ENCODE data around the gene COX4I2. TPM values are rescaled to one million over a fixed set of nuclear protein-coding genes. Genes with fewer than 3 reads are reported as not detected.
"Not testable (repeated sequence)": the region's sequence is repeated elsewhere in the genome, so short reads cannot be mapped to it uniquely, and the experiment has no call there.

Gene COX4I2
- total RNA-seq, 4 donors from 2014 or later = not detected

DNA sequence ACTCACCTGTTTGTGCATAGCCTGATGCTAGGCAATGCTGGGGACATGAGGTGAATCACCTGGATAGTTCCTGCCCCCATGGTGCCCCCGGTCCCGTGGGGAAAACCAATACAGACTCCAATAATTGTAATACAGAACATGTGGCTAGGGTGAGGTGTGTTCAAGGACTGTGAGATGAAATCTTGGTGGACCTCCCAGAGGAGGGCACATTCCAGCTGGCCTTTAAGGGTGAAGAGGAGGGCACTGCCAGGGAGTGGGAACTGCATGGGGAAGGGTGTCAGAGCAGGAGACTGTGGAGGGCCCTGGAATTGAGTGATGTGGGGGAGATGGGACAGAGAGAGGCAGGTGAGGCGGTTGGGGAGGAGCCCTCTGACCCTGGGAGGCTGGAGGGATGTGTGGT is 2.5 kb downstream of the COX4I2 start:
- Histone ChIP-seq H3K36me3 (no peaks in the 10 kb centered on the region), H3K9me3 (no peaks in the 10 kb centered on the region), H3K4me3 (no peak overlapping the region), H3K27ac (no peak overlapping the region), H3K4me1 (no peaks in the 10 kb centered on the region), H3K27me3 (peaks cover 15% of the 10 kb centered on the region)
- in situ Hi-C loops (cut with MboI; ENCODE audit: low pct_ligation_motif_present in 1 of 4, low pct_unique_long_range_greater_than_20kb in 1 of 4, low sequenced_read_pairs in 3 of 4) = no loop called here
- intact Hi-C loops (cut with DNase I; ENCODE audit: low total_unique reads) = no loop called here
- WGBS, 2 donors (ENCODE audit: low coverage in 1 of 2) = 72 to 78% methylated on average over 2 to 3 of the region's 3 CpGs
- no peak for TF ChIP-seq POLR2A (IDR thresholded peaks at IDR 0.05)
- TF ChIP-seq POLR2AphosphoS5 (IDR thresholded peaks at IDR 0.05) = no peak
- DNase-seq = no peak

DNA sequence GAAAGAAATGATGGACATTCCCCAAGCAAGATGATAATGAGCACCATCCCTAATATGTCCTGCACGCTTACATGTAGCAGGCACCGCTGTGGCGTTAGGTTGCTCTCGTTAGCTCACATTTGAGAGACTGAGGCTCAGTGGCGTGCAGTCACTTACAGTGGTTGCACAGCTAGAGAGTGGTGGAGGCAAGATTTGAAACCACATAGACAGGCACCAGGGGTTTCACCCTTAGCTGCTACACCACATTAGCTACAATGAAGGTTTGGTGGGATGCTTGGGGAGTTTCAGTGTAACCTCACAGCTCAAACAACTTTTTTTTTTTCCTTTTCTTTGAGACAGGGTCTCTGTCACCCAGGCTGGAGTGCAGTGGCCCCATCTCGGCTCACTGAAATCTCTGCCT is 3.7 kb downstream of the COX4I2 start:
- H3K27ac ChIP-seq = no peak overlapping the region
- no peaks in the 10 kb centered on the region for H3K9me3 ChIP-seq
- WGBS, 2 donors (ENCODE audit: low coverage in 1 of 2) = 83 to 91% methylated on average over 1 to 6 of the region's 6 CpGs
- H3K4me3 ChIP-seq = no peak overlapping the region
- no peaks in the 10 kb centered on the region for H3K4me1 ChIP-seq
- TF ChIP-seq, protein P1, sequence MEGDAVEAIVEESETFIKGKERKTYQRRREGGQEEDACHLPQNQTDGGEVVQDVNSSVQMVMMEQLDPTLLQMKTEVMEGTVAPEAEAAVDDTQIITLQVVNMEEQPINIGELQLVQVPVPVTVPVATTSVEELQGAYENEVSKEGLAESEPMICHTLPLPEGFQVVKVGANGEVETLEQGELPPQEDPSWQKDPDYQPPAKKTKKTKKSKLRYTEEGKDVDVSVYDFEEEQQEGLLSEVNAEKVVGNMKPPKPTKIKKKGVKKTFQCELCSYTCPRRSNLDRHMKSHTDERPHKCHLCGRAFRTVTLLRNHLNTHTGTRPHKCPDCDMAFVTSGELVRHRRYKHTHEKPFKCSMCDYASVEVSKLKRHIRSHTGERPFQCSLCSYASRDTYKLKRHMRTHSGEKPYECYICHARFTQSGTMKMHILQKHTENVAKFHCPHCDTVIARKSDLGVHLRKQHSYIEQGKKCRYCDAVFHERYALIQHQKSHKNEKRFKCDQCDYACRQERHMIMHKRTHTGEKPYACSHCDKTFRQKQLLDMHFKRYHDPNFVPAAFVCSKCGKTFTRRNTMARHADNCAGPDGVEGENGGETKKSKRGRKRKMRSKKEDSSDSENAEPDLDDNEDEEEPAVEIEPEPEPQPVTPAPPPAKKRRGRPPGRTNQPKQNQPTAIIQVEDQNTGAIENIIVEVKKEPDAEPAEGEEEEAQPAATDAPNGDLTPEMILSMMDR (IDR thresholded peaks at IDR 0.05) = no peak
- no peak for TF ChIP-seq EP300 (IDR thresholded peaks at IDR 0.05; ENCODE audit: low read depth)
- no peak for DNase-seq
- intact Hi-C loops (cut with DNase I; ENCODE audit: low total_unique reads) = no loop called here
- peaks cover 15% of the 10 kb centered on the region for H3K27me3 ChIP-seq
- H3K36me3 ChIP-seq = no peaks in the 10 kb centered on the region
- in situ Hi-C loops (cut with MboI; ENCODE audit: low pct_ligation_motif_present in 1 of 4, low pct_unique_long_range_greater_than_20kb in 1 of 4, low sequenced_read_pairs in 3 of 4) = no loop called here

DNA sequence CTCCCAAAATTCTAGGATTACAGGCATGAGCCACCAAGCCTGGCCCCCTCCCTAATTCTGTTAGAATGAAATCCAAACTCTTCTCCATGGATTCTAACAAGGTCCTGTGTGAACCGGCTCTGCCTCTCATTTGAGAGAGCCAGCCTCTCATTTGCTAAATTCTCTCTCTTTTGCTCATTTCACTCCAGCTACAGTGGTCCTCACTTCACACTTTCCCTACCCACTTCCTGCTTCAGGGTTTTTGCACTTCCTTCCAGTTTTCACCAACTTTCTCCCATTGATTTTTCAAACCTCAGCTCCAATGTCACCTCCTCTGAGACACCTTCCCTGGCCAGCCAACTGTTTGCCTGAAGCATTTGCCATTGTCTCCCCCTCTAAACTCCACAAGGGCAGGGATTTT is 5.1 kb downstream of the COX4I2 start:
- no peak for DNase-seq
- no peaks in the 10 kb centered on the region for H3K36me3 ChIP-seq
- intact Hi-C loops (cut with DNase I; ENCODE audit: low total_unique reads) = no loop called here
- H3K27ac ChIP-seq = no peak overlapping the region
- H3K4me3 ChIP-seq = no peak overlapping the region
- no peaks in the 10 kb centered on the region for H3K4me1 ChIP-seq
- in situ Hi-C loops (cut with MboI; ENCODE audit: low pct_ligation_motif_present in 1 of 4, low pct_unique_long_range_greater_than_20kb in 1 of 4, low sequenced_read_pairs in 3 of 4) = no loop called here
- no peak for TF ChIP-seq POLR2A (IDR thresholded peaks at IDR 0.05)
- TF ChIP-seq, protein P1 (IDR thresholded peaks at IDR 0.05) = no peak
- no peak for TF ChIP-seq POLR2AphosphoS5 (IDR thresholded peaks at IDR 0.05)
- no peak for TF ChIP-seq EP300 (IDR thresholded peaks at IDR 0.05; ENCODE audit: low read depth)
- no peaks in the 10 kb centered on the region for H3K9me3 ChIP-seq
- WGBS, 2 donors (ENCODE audit: low coverage in 1 of 2) = 67 to 70% methylated on average over 1 of the region's 1 CpG
- peaks cover 9% of the 10 kb centered on the region for H3K27me3 ChIP-seq

DNA sequence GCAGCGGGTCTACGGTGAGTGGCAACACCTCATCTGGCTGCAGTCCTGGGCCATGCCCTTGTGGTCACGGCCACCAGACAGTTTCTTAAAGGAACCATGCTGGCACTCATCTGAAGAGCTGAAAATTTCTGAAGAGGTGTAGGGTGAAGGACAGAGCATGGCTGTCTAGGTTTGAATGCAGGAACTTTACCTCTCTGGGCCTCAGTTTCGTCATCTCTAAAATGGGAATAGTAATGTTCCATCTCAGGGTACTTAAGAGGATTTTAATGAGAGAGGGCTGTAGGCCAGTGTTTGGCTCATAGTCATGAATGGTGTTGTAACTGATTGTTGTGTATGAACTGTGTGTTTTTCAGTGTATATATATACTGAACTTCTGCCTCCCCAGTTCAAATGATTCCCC is 5.8 kb downstream of the COX4I2 start:
- TF ChIP-seq, protein P1 (IDR thresholded peaks at IDR 0.05) = no peak
- TF ChIP-seq POLR2A (IDR thresholded peaks at IDR 0.05) (no peak), EP300 (IDR thresholded peaks at IDR 0.05; ENCODE audit: low read depth) (no peak), POLR2AphosphoS5 (IDR thresholded peaks at IDR 0.05) (no peak)
- in situ Hi-C loops (cut with MboI; ENCODE audit: low pct_ligation_motif_present in 1 of 4, low pct_unique_long_range_greater_than_20kb in 1 of 4, low sequenced_read_pairs in 3 of 4) = no loop called here
- Histone ChIP-seq H3K4me3 (no peak overlapping the region), H3K9me3 (no peaks in the 10 kb centered on the region), H3K4me1 (no peaks in the 10 kb centered on the region), H3K27me3 (peaks cover 2% of the 10 kb centered on the region), H3K27ac (no peak overlapping the region), H3K36me3 (no peaks in the 10 kb centered on the region)
- DNase-seq = no peak
- intact Hi-C loops (cut with DNase I; ENCODE audit: low total_unique reads) = no loop called here
- 67 to 93% methylated on average over 1 to 4 of the region's 4 CpGs for WGBS, 2 donors (ENCODE audit: low coverage in 1 of 2)

DNA sequence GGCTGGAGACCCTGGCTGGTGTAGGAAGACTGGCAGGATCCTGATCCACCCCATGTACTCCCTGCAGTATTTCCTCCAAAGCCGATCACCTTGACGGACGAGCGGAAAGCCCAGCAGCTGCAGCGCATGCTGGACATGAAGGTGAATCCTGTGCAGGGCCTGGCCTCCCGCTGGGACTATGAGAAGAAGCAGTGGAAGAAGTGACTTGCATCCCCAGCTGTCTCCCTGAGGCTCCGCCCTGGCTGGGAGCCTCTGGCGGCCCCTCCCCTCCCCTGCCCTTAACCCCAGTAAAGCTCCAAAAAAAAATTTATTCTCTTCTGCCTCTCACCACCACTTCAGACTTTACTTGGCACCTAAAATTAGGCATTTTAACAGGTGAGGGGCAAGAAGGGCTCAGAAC is 7.0 kb downstream of the COX4I2 start:
- in situ Hi-C loops (cut with MboI; ENCODE audit: low pct_ligation_motif_present in 1 of 4, low pct_unique_long_range_greater_than_20kb in 1 of 4, low sequenced_read_pairs in 3 of 4) (no loop called here), intact Hi-C loops (cut with DNase I; ENCODE audit: low total_unique reads) (no loop called here)
- Histone ChIP-seq H3K4me1 (no peaks in the 10 kb centered on the region), H3K27ac (no peak overlapping the region), H3K27me3 (no peaks in the 10 kb centered on the region), H3K4me3 (no peak overlapping the region), H3K9me3 (no peaks in the 10 kb centered on the region), H3K36me3 (no peaks in the 10 kb centered on the region)
- TF ChIP-seq EP300 (IDR thresholded peaks at IDR 0.05; ENCODE audit: low read depth) (no peak), POLR2A (IDR thresholded peaks at IDR 0.05) (no peak), POLR2AphosphoS5 (IDR thresholded peaks at IDR 0.05) (no peak)
- TF ChIP-seq, protein P1 (IDR thresholded peaks at IDR 0.05) = no peak
- WGBS, 2 donors (ENCODE audit: low coverage in 1 of 2) = 80% methylated on average over 8 of the region's 8 CpGs; no CpG with 5 or more reads in 1 of the 2 donors
- no peak for DNase-seq

DNA sequence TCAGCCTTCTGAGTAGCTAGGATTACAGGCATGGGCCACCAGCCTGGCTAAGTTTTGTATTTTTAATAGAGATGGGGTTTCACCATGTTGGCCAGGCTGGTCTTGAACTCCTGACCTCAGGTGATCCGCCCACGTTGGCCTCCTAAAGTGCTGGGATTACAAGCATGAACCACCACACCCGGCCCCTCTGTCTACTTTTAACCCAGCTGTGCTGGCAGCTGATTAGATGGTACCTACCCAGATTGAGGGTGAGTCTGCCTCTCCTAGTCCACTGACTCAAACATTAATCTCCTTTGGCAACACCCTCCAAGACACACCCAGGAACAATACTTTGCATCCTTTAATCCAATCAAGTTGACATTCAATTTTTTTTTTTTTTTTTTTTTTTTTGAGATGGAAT is 10.4 kb downstream of the COX4I2 start:
- WGBS, 2 donors (ENCODE audit: low coverage in 1 of 2) = 60 to 76% methylated on average over 1 to 3 of the region's 3 CpGs
- in situ Hi-C loops (cut with MboI; ENCODE audit: low pct_ligation_motif_present in 1 of 4, low pct_unique_long_range_greater_than_20kb in 1 of 4, low sequenced_read_pairs in 3 of 4); H3K9me3 ChIP-seq; intact Hi-C loops (cut with DNase I; ENCODE audit: low total_unique reads); H3K4me3 ChIP-seq; H3K36me3 ChIP-seq; H3K27ac ChIP-seq; H3K4me1 ChIP-seq; DNase-seq; H3K27me3 ChIP-seq: not testable (repeated sequence)

Measured in transverse colon (tissue), 4 donors.